Measurements from ENCODE around the gene RNF169.
A peak's percentile ranks its signal among the peaks of the same experiment; 100 is the strongest.
"Not testable (repeated sequence)": the region's sequence is repeated elsewhere in the genome, so short reads cannot be mapped to it uniquely, and the experiment has no call there.

The RNF169 gene

DNA sequence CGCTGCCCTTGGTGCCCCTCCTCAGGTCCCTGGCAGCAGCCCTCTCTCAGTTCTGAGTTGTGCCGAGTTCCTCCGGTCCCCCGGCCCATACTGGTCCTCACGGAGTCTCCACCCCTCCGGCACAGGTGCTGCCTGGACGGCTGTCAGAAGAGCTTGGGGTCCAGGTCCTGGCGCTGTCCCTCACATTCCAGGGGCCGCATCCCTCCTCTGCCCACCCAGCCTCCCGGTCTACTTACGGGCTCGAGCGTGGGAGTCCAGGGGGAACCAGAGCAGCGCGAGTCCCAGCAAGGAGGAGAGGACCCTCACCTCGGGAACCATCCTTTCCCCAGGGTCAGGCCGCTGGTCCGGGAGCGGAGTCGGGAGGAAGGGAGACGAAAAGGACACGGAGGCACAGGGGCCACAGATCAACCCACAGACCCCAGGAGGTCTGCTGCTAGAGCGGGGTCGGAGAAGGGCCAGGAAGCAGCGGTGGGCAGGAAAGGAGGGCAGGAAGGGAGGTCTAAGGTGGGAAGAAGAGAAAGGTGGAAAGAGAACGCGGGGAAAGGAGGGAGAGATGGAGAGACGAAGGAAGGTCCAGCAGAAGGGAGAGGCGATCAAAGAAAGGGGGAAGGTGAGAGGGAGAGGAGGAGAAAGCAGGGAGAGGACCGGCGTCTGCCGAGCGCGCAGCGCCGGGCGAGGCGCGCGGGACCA, 17.9 kb upstream of the RNF169 start:
- no peak for DNase-seq

DNA sequence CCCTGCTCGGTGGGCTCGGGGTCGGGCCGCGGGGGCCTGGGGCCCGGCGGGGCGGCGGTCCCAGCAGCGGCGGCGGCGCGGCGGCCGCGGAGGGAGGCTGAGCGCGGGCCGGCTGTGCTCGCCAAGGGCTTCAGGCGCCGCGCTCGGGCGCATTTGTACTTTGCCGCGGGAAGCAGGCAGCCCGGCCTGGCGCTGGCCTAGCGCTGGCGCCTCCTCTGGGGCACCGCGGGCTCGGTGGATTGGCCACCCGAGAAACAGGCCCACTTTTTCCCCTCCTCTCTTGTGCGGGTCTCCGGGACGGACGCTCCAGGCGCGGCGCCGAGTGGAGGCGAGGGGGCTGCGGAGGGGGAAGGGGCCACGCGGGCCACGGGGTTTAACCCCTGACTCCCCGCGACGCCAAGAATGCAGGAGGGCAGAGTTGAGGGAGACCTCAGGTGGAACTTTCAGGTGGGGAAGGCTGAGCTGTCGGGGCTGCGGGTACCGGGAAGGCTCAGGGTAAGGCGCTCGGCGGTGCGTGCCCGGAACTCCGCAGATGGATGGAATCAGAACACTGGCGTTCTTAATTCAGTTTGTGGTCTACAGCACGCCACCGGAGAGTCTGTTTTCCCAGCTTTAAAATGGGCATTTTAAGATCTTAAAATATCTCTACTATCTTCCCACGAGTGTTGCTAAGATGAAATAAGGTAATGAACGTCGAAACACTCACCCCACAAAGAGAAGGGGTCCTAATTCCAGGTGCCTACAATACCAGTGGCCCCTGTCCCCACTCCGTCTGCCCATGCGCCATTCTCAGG, 17.2 kb upstream of the RNF169 start, which contains the start of gene CHRDL2:
Gene CHRDL2 (minus strand): TSS at position 126 of the 794 bp plus-strand sequence. CDS start 538 bp downstream, outside the sequence.
- no peak for DNase-seq

GRCh38 chr11:74734559-74734925, 14.1 kb upstream of the RNF169 start:
- DNase-seq = no peak

DNA sequence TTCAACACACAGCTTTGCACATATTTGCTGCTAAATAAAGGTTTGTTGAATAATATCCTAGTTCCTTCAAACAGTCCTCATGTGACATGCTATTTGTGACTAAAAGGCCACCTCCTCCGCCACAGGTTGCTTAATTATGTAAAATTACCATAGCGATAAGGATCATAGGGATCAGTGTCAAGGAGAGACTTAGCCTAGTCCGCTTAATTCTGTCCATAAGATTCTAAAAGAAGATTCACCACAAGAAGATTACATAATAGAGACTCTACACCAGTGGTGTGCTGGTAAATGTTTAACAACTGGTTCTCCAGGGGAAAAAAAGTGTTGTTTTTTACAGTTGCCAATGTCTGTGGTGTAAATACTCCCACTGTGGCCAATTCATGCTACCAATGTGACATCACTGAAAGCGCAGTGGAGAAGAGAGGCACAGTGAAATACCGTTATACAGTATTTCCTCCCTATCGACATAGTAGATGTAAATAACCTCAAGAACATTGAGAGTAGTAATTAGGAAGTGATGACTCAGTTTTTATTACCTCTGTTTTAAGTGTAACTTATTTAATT, 13.2 kb upstream of the RNF169 start:
- DNase-seq = no peak

GRCh38 chr11:74736031-74736430, 12.6 kb upstream of the RNF169 start:
- no peak for DNase-seq

GRCh38 chr11:74739546-74740270, 8.9 kb upstream of the RNF169 start:
- peak; percentile 16 to 30 for DNase-seq

- no peak for DNase-seq
Measured at GRCh38 chr11:74742070-74742469, 6.6 kb upstream of the RNF169 start.

DNA sequence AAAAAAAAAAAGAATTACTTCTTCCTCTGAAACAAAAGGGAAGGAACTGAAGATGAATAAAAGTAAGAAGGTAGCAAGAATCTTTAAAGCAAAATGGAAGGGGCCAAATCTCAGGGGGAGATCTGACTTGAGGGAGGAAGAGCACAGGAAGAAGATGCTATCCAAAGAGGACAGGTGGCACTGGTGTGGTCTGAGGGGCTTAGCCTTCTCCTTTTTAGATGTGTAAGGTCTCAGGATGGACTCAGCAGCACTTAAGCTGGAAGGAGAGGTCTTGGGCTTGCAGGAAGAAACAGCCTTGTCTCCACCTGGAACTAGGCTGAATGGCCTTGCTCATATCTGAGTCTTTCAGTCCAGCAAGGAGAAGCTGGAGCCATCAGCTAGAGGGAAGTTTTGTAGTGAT, 5.0 kb upstream of the RNF169 start:
- no peak for DNase-seq

DNA sequence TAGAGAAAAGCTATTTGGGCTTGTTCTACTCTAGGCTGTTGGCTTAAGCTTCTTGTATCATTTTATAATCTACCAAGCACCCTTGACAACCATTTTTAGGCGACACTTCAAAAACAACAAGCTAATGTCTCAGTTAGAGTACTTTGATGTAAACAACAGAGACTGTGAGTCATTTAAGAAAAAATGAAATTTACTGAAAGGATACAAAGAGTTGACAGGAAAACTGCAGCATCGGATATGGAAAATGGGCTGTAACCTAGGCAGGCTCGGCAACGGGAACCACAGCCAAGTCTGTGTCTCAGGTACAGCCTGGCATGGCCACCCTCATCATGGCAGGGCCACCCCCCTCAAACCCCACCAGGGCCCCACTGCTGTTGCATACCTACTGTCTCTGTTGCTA, 4.4 kb upstream of the RNF169 start:
- DNase-seq = no peak

- DNase-seq = no peak
Measured at GRCh38 chr11:74746868-74747267, 1.8 kb upstream of the RNF169 start.

GRCh38 chr11:74749127-74749964, 697 bp downstream of the RNF169 start:
- DNase-seq = peak; percentile 22 to 30

DNA sequence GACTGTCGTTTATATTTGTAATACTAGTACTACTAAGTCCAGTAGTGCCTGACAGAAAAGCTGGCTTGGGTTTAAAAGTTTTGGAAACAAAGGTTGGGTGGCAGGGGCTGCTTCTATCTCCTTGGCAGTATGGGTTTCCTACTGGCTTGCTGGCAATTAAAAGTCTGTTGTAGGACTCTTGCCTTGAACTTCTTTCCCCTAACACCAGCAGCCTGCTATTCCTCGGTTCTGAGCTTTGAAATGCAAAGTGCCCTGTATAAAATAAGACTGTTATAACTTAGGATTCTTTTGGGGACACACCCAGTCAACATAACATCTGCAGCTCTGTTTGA, 1.3 kb downstream of the RNF169 start:
- no peak for DNase-seq

GRCh38 chr11:74750598-74750997, 1.9 kb downstream of the RNF169 start:
- DNase-seq = not testable (repeated sequence)

DNA sequence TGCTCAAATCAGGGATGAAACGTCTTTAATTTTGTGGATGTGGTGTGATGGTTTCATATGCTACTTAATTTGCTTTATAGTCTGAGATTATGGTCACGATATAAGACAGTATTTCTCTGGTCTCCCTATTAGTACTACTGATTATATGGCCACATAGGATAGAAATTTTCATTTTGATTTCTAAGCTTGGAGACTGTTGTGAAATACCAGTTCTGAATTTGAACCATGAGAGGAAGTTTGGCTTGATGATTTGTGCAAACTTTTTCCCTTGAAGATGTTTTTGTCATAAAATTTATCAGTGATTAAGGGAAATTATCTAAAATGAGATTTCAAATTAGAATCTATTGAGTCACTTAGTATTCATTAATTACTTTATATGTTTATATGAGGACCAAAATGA, 2.7 kb downstream of the RNF169 start:
- no peak for DNase-seq

- DNase-seq = no peak
Measured at GRCh38 chr11:74754507-74755252, 6.0 kb downstream of the RNF169 start.

DNA sequence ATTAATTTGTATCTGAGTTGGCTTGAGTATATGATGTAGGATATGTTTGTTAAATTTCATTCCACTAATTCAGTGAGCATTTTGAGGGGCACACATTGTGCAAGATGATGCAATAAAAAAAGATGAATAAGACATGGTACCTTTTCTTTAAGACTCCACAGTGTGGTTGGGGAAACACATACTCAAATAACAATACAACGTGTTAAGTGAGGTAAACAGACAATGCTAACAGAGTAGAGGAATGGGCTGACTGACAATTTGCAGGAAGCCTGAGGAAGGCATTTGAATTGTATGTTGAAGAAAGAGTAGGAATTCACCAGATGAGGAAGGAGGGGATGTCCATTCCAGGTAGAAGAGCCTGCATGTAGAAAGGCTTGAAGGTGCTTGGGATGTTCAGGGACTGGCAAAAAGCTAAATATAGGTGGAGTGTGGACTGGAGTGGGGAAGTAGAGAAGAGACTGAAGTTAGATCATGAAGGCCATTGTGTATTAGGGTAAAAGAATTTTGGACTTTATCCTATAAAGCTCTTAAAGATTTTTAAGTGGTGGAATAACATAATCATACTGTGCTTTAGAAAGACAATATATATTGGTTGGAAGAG, 6.8 kb downstream of the RNF169 start:
- DNase-seq = no peak

DNA sequence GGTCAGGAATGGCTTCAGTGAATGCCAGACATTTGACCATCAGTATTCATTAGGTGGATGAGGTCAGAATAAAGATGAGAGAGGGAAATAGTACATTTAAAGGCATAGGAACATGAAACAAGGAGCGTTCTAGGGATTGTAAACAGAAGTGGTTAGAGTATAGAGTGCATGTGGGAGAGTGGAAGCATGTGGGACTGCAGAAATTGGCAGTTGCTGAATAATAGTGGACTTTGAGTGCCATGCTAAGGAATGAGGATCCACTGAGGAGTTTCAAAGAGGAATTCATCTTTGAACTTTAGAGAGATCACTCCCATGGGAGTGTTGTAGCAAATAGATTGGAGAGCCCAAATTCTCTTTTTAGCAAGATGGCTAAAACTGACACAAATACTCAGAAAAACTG, 7.9 kb downstream of the RNF169 start:
- DNase-seq = no peak

GRCh38 chr11:74766905-74767304, 18.3 kb downstream of the RNF169 start:
- DNase-seq = no peak

DNA sequence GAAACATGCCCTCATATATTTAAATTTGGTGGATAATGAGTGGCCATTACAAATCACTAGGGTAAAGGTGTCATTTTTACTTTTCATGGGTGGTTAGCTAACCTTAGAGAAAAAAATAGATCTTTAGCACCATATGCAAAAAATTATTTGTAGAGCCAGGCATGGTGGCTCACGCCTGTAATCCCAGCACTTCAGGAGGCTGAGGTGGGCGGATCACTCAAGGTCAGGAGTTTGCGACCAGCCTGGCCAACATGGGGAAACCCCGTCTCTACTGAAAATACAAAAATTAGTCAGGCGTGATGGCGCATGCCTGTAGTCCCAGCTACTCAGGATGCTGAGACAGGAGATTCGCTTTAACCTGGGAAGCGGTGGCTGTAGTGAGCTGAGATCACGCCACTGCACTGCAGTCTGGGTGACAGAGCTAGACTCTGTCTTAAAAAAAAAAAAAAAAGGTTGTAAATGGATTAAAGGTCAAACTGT, 19.6 kb downstream of the RNF169 start:
- DNase-seq = peak in 1 of 2 experiments; percentile 7

DNA sequence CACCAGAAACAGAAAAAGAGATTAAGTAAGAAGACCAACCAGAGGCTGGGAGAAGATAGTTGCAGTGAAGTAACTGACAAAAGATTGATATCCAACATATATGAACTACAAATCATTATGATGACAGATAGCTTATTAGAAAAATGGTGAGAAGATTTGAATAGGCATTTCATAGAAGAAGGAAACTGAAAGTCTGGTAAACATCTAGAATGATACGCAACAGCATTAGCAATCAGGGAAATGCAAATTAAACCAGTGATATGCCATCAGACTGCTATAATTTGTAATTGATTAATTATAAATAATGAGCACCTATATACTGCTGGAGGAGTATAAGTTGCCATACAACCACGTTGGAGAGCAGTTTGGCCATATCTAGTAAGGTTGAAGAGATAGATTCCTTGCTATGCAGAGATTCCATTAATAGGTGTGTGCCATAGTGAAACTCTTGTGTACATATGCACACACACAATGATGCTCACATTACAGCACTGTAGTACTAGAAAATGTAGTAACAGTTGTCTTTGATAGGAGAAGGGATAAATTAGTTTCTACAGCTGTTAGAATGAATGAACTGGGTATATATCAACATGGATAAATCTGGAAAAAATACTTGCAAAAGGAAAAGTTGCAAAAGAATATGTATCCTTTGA, 20.5 kb downstream of the RNF169 start:
- no peak for DNase-seq

GRCh38 chr11:74770456-74770855, 21.8 kb downstream of the RNF169 start:
- DNase-seq = no peak
